ENCODE measurements around the gene USP24.

USP24 gene

GRCh38 chr1:55107101-55107500 is 108.1 kb downstream of the USP24 start:
- no peak for DNase-seq

GRCh38 chr1:55103891-55104290 is 111.3 kb downstream of the USP24 start:
- DNase-seq: no peak

- no peak for DNase-seq
Measured at GRCh38 chr1:55095095-55095494, 120.1 kb downstream of the USP24 start.

GRCh38 chr1:55092475-55092874 is 122.7 kb downstream of the USP24 start:
- DNase-seq: no peak

- DNase-seq: peak; percentile 8
Measured at GRCh38 chr1:55089683-55090082, 125.5 kb downstream of the USP24 start.

- no peak for DNase-seq
Measured at GRCh38 chr1:55088413-55088812, 126.8 kb downstream of the USP24 start.

- no peak for DNase-seq
Measured at GRCh38 chr1:55087439-55087838, 127.7 kb downstream of the USP24 start.

GRCh38 chr1:55084257-55084656 is 130.9 kb downstream of the USP24 start:
- no peak for DNase-seq

GRCh38 chr1:55081905-55082296 is 133.3 kb downstream of the USP24 start:
- peak; percentile 13 for DNase-seq

- DNase-seq: peak; percentile 84
Measured at GRCh38 chr1:55081188-55081904, 133.8 kb downstream of the USP24 start.

GRCh38 chr1:55079651-55080050 is 135.5 kb downstream of the USP24 start:
- DNase-seq: no peak

- DNase-seq: no peak
Measured at GRCh38 chr1:55078470-55078869, 136.7 kb downstream of the USP24 start.

GRCh38 chr1:55076356-55076755 is 138.8 kb downstream of the USP24 start:
- no peak for DNase-seq

GRCh38 chr1:55074455-55074854 is 140.7 kb downstream of the USP24 start:
- no peak for DNase-seq

- no peak for DNase-seq
Measured at GRCh38 chr1:55073187-55073916, 141.8 kb downstream of the USP24 start.

- peak; percentile 55 for DNase-seq
Measured at GRCh38 chr1:55071477-55071876, 143.7 kb downstream of the USP24 start.

GRCh38 chr1:55070293-55071164 is 144.6 kb downstream of the USP24 start:
- no peak for DNase-seq

GRCh38 chr1:55069280-55069679 is 145.9 kb downstream of the USP24 start:
- no peak for DNase-seq

- no peak for DNase-seq
Measured at GRCh38 chr1:55068638-55069037, 146.5 kb downstream of the USP24 start.

- DNase-seq: no peak
Measured at GRCh38 chr1:55067914-55068313, 147.2 kb downstream of the USP24 start.

GRCh38 chr1:55067022-55067778 is 148.0 kb downstream of the USP24 start:
- no peak for DNase-seq

GRCh38 chr1:55065648-55066047 is 149.5 kb downstream of the USP24 start:
- DNase-seq: no peak

Measured in fibroblast of skin of back (primary cell).